Measurements from ENCODE around the gene PCMTD2. TPM values are rescaled to one million over a fixed set of nuclear protein-coding genes. Genes with fewer than 3 reads are reported as not detected.
A peak's percentile ranks its signal among the peaks of the same experiment; 100 is the strongest.

The PCMTD2 gene
- total and polyA plus RNA-seq, 2 donors from 2014 or later: 25.0 to 53.8 TPM

GRCh38 chr20:64239449-64240242, 15.9 kb upstream of the PCMTD2 start:
- intact Hi-C loops (cut with DNase I): no loop called here
- no peak overlapping the region for H3K4me3 ChIP-seq (ENCODE audit: low read length in 3 of 3)
- no peaks in the 10 kb centered on the region for H3K36me3 ChIP-seq (ENCODE audit: control insufficient read depth in 2 of 3, insufficient read depth in 3 of 3, low read length in 3 of 3)
- H3K4me1 ChIP-seq (ENCODE audit: control insufficient read depth in 2 of 3, insufficient read depth in 2 of 3, low read depth in 1 of 3, low read length in 3 of 3): no peaks in the 10 kb centered on the region
- H3K9me3 ChIP-seq (ENCODE audit: control insufficient read depth in 2 of 3, insufficient read depth in 1 of 3, low read length in 3 of 3): no peaks in the 10 kb centered on the region
- H3K27me3 ChIP-seq (ENCODE audit: control insufficient read depth, insufficient read depth, low read length): no peaks in the 10 kb centered on the region
- no peak overlapping the region for H3K9ac ChIP-seq (ENCODE audit: low read length in 3 of 3)
- DNase-seq (peak in 1 of 5 donors; percentile 54), FAIRE-seq (no peak)
- H3K27ac ChIP-seq (ENCODE audit: low read depth in 2 of 2, low read length in 2 of 2): no peak overlapping the region
- TF ChIP-seq CTCF (IDR thresholded peaks at IDR 0.05; ENCODE audit: borderline replicate concordance, extremely low read depth, insufficient read depth): no peak

GRCh38 chr20:64240243-64241015, 15.1 kb upstream of the PCMTD2 start:
- Histone ChIP-seq H3K27ac (ENCODE audit: low read depth in 2 of 2, low read length in 2 of 2) (no peak overlapping the region), H3K4me1 (ENCODE audit: control insufficient read depth in 2 of 3, insufficient read depth in 2 of 3, low read depth in 1 of 3, low read length in 3 of 3) (no peaks in the 10 kb centered on the region)

DNA sequence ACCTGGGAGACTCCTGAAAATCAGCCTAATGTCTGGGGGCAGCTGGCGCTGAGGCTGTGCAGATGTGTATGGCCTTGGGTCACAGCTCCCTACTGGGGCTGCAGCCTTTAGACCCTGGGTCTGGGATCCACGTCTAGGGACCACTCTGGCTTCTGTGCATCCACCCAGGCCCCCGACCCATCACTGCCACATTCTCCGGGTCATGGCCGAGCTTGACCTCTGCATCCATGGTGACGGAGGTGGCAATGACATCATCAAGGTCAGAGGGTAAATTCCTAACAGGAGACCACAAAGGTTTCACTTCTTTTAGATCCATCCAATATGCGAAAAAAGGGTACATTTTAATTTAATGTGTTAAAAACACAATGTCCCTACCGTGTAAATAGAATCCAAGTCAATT, 14.5 kb upstream of the PCMTD2 start:
- H3K9me3 ChIP-seq (ENCODE audit: control insufficient read depth in 2 of 3, insufficient read depth in 1 of 3, low read length in 3 of 3): no peaks in the 10 kb centered on the region
- H3K9ac ChIP-seq (ENCODE audit: low read length in 3 of 3): no peak overlapping the region
- FAIRE-seq: no peak
- intact Hi-C loops (cut with DNase I): no loop called here
- H3K27ac ChIP-seq (ENCODE audit: low read depth in 2 of 2, low read length in 2 of 2): no peak overlapping the region
- H3K4me3 ChIP-seq (ENCODE audit: low read length in 3 of 3): no peak overlapping the region
- no peaks in the 10 kb centered on the region for H3K27me3 ChIP-seq (ENCODE audit: control insufficient read depth, insufficient read depth, low read length)
- H3K36me3 ChIP-seq (ENCODE audit: control insufficient read depth in 2 of 3, insufficient read depth in 3 of 3, low read length in 3 of 3): no peaks in the 10 kb centered on the region
- DNase-seq: peak in 1 of 5 donors; percentile 31
- TF ChIP-seq CTCF (IDR thresholded peaks at IDR 0.05; ENCODE audit: borderline replicate concordance, extremely low read depth, insufficient read depth): no peak
- no peaks in the 10 kb centered on the region for H3K4me1 ChIP-seq (ENCODE audit: control insufficient read depth in 2 of 3, insufficient read depth in 2 of 3, low read depth in 1 of 3, low read length in 3 of 3)

More at GRCh38 chr20:64240243-64241015, 15.1 kb upstream of the PCMTD2 start:
- H3K9me3 ChIP-seq (ENCODE audit: control insufficient read depth in 2 of 3, insufficient read depth in 1 of 3, low read length in 3 of 3): no peaks in the 10 kb centered on the region
- intact Hi-C loops (cut with DNase I): no loop called here
- no peak for TF ChIP-seq CTCF (IDR thresholded peaks at IDR 0.05; ENCODE audit: borderline replicate concordance, extremely low read depth, insufficient read depth)
- H3K4me3 ChIP-seq (ENCODE audit: low read length in 3 of 3): no peak overlapping the region
- H3K27me3 ChIP-seq (ENCODE audit: control insufficient read depth, insufficient read depth, low read length): no peaks in the 10 kb centered on the region
- FAIRE-seq (no peak), DNase-seq (peak in 1 of 5 donors; percentile 69)
- no peak overlapping the region for H3K9ac ChIP-seq (ENCODE audit: low read length in 3 of 3)
- H3K36me3 ChIP-seq (ENCODE audit: control insufficient read depth in 2 of 3, insufficient read depth in 3 of 3, low read length in 3 of 3): no peaks in the 10 kb centered on the region

Measured in kidney (tissue), 14 donors.